RCC 7860 (cell line): ENCODE data around the gene SLC17A7.

ENCODE experiments used
- DNase-seq: peaks from one replicate; pipeline ENCODE4 v3.0.0-alpha.2; 2015; ENCODE audit warnings: low spot score
- FAIRE-seq: peaks from 2 replicates; lab custom pipeline; 2012; peaks lifted over from hg19 to GRCh38; lab: Jason Lieb, UNC

The SLC17A7 gene

DNA sequence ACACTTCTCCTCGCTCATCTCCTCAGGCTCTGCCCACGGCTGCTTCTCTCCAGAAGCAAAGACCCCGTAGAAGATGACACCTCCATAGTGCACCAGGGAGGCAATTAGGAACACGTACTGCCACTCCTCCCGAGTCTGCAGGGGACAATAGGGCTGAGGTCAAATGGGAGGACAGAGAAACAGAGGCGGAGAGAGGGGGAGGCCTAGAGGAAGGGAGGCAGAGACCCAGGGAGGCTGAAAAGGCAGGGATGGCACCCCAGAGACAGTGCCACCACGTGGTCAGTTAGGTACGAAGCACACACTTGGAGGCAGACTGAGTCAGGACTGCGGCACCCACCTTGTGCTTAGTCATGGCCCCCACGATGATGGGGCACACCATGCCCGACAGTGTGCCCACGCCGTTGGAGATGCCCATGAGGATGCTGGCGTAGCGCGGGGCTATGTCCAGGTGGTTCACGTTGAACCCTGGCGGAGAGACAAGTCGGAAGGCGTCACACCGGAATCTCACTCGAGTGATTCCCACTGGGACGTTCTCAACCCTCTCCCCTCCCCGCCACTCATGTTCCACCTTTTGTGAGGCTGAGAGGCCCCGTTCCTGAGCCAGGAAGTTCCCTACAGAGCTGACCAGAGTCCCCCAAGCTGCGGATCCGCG, 10.5 kb downstream of the SLC17A7 start:
- FAIRE-seq (no peak), DNase-seq (no peak)

DNA sequence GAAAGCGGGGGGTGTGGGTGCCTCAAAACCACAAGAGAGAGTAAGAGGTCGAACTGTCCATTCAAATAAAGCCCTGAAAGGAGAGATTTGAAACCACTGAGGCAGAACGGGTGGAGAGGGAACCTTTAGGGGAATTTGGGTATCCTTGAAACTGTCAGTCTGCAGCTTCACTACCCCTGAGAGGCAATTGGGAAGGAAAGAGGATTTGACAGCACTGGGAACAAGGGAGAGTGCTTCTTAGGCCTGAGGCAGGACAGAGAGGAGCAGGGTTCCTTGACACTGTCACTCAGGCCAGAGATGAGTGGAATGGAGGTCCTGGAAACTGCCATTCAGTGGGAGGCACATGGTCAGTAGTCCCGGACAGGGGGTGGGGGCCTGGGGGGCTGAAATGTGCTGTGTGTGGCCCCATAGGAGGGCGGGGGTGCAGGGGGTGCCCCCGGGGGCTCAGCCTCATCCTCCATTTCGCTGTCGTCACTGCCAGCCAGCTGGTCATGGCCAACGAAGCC, 11.1 kb downstream of the SLC17A7 start:
- FAIRE-seq (no peak), DNase-seq (no peak)

DNA sequence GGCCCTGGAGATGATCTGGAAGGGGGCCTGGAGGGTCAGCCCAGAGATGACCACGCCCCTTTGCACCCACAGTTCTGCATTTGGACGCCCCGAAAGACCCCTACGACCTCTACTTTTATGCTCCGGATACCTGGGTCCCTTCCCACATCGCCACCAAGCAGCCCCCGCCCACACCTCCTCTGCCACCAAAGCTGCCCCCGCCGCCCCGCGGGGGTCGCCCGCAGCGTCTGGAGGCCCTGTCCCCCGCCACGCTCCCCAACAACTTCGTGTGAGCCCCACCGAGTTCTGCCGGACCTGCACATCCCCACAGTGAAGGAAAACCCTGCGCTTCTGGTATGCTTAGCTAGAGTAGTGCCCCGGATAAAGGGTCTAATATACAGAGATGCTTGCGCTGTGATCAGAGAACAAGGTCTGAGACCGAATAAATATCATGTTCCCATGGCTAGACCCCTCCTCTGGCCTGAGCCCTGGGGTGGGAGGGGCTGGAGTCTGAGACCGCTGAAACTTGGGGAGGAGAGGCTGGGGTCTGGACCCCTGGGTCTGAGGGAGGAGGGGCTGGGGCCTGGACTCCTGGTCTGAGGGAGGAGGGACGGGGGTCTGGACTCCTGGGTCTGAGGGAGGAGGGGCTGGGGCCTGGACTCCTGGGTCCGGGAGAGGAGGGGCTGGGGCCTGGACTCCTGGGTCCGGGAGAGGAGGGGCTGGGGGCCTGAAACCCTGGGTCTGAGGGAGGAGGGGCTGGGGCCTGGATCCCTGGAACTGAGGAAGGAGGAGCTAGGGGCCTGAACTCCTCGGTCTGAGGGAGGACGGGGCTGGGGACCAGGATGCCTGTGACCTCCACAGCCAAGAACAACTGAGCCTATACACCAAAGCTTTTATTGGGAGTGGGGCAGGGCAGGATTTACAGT, 12.5 kb downstream of the SLC17A7 start:
- no peak for FAIRE-seq
- DNase-seq = no peak

DNA sequence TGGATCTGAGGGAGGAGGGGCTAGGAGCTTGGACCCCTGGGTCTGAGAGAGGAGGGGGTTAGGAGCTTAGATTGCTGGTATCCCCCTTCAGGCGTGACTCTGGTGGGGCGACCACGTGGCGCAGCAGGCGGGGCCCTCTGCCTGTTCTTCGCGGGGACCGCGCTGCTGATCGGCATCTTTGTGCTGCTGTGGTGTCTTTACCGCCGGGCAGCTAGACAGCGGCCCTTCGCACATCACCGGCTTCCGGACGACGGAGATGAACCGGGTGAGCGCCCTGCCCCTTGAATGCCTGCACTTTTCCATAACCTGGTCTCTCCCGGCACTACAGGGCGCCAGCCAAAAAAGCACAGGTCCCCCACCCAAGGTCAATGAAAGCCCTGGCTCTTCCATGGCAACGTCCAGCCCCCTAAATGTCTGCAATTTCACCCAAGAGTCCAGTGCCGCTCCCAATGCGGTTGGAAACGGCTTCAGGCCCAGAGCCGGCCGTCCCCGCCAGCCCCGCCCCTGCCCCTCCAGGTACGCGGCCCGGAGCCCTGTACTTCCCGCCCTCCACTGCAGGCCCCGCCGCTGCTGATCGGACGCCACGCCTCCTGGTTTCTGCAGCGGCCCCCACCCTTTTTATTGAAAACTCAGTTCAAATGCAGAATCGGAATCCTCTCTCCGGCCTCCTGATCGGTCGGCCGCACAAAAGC, 13.3 kb downstream of the SLC17A7 start:
- DNase-seq (no peak), FAIRE-seq (no peak)

DNA sequence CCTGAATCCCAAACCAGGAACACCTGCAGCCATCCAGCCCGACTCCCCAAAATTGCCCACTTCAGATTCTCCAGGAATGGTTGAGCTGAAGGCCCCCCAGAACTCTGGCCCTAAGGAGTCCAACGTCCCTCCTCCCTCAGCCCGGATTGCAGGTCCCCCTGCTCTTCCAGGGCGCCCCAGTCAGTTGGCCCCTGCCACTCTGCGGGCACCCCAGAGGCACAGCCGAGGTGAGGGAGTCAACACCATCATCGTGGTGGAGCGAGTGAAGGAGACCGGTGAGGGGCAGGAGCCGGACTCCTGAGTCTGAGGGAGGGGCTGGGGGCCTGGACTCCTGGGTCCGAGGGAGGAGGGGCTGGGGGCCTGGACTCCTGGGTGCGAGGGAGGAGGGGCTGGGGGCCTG, 14.0 kb downstream of the SLC17A7 start:
- DNase-seq = no peak
- no peak for FAIRE-seq

DNA sequence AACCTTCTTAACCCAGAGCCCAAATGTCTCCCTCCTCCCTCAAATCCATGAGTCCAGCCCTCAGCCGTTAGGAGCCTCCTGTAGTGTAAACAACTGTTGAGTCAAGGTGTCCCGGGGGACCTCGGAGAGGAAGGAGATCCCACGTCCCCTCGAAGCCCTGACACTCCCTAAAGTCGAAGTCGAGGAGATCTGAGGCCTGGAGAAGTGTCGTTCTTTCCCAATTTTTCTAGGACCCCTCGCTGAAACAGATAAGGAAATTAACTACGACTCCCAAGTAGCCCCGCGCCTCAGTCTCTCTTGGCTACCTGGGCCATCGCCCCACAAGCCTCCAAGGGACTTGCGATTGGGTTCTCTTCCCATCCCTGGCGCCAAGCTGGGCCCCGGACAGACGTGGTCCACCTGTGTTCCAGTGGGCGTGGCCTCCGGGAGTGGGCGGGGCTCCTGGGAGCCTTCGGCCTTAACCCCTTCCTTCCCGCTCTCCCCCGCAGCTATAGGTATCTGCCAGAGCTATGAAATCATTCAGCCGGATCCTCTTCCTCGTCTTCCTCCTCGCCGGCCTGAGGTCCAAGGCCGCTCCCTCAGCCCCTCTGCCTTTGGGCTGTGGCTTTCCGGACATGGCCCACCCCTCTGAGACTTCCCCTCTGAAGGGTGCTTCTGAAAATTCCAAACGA, 15.3 kb downstream of the SLC17A7 start:
- DNase-seq (no peak), FAIRE-seq (no peak)

DNA sequence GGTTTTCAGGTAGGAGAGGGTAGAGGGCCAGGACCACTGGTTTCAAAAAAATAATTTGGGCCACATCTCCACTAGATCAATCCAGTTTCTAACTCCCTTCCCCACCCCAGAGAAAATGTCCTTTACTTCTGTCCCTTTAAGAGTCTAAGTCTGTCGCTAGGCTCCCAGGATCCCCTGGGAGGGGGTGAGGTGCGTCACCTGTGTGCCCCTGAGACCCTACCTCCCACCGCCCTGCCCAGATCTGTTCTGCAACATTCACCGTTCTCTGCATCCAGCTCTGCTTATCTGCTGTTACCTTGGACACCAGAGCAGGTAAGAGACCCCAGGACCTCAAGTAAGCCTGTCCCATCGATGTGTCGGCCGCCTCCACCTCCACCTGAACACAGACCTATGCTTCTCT, 16.1 kb downstream of the SLC17A7 start, which contains the start of gene GFY:
GFY (plus strand) TSS at position 211 of the 400 bp plus-strand sequence. CDS start 1,043 bp downstream, outside the sequence.
- DNase-seq (no peak), FAIRE-seq (no peak)

DNA sequence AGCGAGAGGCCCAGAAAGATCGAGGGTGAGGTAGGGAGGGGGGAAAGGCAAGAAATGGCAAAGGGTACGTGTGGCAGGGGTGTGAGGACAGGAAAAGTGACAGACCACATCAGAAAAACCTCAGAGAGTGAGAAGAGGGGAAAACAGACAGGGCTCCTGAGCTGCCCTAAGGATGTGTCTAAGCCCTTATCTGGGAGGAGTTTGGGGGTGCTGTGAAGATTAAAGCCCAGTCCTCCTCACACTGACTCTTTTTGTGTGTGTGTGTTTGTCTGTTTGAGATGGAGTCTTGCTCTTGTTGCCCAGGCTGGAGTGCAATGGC, 17.4 kb downstream of the SLC17A7 start:
- no peak for DNase-seq
- FAIRE-seq = no peak

DNA sequence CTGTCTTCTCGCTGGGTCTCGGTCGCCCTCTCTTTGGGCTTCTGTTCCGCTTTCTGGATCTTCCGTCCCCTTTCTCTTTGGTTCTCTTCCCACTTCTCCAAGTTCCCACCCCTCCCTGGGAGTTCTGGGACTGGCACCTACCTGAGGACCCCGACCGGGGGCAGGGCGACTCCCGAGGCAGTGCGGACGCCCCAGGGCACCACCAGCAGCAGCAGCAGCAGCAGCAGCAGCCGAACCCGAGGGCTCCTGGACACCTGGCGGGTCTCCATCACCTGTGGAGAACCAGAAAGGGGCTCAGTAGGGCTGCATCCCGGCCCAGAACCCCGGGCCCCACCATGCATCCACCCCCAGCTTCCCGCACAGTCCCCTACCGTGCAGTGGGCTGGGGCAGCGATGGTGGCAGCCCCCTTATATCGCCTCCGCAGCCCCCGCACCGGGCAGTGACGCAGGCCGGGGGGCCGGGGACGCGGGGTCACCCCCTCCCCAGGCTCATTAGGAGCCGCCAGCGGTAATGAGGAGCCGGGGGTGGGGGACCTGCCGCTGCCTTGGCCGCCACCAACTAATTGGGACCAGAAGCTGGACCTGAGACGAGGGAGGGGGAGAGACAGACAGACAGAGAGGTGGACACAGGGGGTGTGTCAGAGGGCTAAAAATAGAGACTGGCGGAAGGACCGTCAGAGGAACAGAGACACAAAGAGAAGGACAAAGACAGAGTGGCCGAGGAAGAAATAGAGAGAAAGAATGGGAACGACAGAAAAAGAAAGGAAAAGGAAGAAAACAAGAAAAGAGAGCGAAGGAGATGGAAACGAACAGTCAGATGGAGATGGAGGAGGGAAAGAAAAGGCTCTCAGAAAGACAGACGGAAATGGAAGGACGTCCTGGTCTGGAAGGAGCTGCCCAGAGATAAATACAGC, 18.0 kb downstream of the SLC17A7 start, which contains the start of gene PTH2:
PTH2 (minus strand) TSS at position 371 of the 914 bp plus-strand sequence; CDS start at position 269, 102 bp downstream.
- DNase-seq (no peak), FAIRE-seq (no peak)

DNA sequence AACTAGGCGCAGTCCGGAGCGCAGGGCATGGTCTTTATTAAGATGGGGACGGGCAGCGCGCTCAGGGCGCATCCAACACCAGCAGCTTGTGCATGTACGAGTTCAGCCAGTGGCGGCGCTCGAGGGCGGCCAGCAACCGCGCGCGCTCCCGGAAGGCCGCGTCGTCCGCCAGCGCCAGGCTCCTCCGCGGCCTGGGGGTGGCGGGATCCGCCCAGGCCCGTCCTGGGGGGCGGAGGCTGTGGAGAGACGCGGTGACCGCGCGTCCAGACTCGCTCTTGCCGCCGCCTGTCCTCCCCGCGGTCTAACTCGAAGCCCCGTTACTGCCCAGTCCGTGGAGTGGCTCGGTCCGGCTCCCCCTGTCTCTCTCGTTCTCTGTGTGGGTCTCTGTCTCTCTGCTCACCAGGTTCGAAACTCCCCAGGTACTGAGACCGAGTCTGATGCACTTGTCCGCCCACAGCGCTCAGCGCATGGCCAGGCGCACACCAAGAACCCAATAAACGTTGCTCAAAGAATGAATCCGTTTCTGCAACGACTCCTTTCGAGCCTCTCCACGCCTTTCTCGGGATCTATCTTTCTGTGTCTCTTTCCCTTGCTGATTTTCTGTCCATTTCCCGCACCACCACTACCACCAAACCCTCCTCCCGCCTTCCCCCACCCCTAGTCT, 18.8 kb downstream of the SLC17A7 start:
- DNase-seq (no peak), FAIRE-seq (no peak)

DNA sequence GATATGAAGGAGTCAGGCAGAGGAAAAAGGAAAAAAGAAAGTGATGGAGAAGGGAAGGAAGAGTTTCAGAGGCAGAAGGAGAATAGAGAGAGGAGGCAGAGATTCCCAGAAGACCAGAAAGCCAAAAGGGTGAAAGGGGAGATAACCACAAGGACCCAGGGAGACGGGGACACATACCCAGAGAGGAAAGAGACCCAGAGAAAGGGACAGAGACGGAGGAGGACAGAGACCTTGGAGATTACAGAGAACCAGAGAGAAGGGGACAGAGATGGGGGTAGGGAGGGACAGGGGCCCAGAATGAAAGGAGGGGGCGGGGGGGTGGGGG, 19.5 kb downstream of the SLC17A7 start:
- DNase-seq = no peak
- FAIRE-seq = no peak

DNA sequence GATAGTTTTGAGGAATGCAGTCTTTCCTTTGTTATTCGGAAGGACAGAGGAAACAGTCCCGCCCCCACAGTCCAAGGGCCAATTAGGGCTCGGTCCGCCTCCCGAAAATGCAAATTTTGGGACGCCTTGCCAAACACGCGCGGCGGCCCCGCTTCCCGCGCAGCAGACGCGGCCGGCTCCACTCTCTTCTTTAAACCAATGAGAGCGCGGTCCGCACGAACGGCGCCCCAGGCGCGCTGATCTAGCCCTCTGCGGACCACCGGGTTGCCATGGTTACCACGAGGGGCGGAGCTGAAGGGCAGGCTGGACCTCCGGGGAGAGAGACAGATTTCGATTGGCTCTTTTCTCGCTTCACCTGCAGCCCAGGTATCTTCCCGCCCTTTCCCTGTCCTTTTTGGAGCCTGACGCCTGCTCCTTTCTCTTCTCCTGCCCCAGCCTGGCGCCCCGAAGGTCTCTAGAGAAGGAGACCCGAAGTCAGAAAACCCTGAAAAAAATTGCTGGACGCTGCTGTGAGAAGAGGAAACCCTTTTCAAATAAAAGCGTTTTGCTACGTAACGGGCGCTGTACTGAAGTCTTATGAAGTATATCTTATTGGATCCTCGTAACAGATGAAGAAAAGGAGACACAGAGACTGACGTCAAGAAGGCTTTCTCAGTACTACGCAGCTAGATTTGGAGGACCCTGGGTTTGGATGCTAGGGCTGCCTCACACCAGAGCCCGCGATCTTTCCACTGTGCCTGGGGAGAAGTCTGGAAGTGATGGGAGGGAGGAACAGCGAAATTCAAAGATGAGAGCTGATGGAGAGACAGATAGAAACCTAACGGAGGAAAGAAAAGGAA, 20.1 kb downstream of the SLC17A7 start:
- DNase-seq = no peak

DNA sequence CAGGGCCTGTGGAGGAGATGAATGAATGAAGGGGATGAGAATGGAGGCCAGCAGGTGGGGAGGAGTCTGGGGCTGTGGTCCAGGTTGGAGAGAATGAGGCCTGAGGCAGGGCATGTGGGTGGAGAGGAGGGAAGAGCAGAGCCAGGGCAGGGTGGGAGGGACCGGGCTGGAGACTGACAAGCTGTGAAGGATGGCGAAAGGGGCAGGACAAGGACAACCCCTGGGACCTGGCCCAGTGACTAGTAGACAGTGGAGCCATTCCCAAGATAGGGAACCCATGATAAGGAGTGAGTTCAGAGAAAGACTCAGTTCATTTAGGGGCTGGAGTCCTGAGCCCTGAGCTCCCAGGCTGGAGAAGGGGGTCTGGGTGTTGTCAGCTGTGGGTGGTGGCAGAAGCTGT, 21.1 kb downstream of the SLC17A7 start:
- DNase-seq (no peak), FAIRE-seq (no peak)

More for the DNA sequence above, 20.1 kb downstream of the SLC17A7 start:
- no peak for FAIRE-seq

DNA sequence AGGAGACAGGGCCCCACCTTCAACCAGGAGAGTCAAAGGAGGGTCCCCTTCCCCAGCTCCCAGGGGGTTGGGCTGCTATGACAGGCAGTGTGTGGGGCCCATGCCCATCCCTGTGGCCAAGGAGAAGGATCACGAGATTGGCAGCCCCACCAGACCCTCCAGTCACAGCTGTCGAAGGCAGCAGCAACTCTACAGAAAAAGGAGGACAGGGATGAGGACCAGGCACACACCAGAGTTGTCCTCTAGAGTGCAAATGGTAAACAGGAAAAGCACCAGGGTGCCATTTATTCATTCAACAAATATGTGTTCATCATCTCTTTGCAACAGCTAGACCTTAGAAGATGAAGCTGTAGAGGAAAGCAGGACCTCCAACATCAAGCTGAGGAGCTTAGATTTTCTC, 22.2 kb downstream of the SLC17A7 start:
- FAIRE-seq (no peak), DNase-seq (no peak)

DNA sequence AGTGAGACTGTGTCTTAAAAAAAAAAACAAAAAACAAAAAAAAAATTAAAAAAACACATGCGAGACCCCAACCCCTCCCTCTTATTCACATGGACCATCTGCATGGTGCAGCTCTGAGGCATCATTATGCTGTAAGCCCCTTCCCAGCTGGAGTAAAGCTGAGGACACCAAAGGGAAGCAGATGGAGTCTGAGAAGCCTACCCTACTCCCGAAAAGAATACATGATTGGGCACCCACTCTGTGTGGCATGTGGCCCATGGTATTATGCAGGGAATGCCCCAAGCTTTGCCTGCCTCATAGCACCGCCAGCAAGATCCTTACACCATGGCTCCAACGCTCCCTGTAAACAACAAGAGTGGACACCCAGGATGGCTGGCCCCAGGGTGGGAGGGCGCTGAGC, 22.8 kb downstream of the SLC17A7 start:
- FAIRE-seq (no peak), DNase-seq (no peak)

DNA sequence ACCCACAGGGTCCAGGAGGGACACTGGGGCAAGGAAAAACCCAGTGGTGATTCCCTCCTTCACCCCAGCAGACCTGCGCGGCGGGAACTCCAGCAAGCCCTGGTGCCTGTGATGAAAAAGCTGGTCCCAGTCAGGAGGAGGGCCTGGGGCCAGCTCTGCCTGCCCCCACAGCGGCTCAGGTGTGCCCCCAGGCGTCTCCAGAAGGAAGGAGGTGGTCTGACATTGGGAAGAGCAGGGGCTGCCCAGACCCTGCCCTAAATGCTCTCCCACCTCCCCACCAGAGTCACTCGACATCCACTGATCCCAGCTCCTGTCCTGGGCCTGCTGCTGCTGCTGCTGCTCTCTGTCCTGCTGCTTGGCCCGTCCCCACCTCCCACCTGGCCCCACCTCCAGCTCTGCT, 24.2 kb downstream of the SLC17A7 start:
- DNase-seq = no peak
- FAIRE-seq = no peak

DNA sequence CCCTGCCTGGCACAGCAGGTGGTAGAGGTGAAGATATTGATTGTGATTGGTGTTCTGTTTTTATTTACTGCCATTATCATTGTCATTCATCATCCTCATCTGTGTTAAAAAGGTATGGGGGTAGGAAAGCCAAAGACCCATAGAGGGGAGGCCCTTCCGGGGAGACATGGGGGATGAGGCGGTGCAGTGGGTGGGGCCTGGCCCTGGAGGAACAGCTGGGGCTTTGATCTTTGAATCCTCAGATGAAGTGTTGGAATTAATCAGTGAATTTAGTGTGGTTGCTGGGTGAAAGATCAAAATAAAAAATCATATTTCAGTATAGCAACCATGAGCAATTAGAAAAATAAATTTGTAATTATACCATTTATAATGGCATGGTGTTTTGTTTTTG, 25.5 kb downstream of the SLC17A7 start:
- DNase-seq (no peak), FAIRE-seq (no peak)

DNA sequence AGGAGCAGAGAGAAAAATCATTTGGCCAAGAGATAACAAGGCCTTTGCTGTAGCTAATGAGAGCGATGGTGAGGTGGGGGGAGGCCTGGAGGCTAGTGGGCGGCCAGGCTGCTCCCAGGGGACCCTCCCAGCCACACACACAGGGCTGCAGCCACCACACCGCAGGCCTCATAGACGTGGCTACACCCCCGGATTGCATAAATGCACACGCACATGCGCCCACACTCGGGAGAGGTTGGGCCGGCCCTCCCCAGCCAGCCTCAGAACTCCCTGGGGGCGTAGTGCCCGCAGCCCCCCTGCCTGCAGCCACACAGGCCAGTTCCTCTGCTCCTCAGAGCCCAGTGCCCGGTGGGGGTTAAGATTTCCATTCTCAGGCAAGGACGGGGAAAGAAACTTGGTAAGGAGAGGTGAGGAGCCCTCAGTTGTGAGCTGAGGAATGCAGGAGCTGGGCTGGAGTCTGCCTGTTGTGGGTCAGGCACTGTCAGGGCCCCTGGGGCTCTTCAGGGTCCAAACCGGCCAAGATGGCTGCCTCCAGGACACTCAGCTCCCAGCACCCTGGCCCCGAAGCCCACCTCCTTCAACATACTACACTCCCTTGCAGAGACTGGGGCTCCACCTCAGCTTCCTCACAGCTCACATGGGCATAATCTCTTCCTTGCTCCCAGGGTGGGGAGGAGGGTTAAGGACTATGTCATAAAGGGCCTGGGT, 26.1 kb downstream of the SLC17A7 start:
- no peak for FAIRE-seq
- DNase-seq = no peak
